ENCODE measurements around the gene SLC30A9.

SLC30A9 gene

GRCh38 chr4:42008011-42008786, 17.9 kb downstream of the SLC30A9 start:
- ATAC-seq, result no peak

- ATAC-seq, result no peak
Observed at GRCh38 chr4:42015438-42015837, 25.1 kb downstream of the SLC30A9 start.

GRCh38 chr4:42018451-42018850, 28.1 kb downstream of the SLC30A9 start:
- no peak for ATAC-seq

- ATAC-seq, result no peak
Observed at GRCh38 chr4:42048394-42048793, 58.1 kb downstream of the SLC30A9 start.

GRCh38 chr4:42050516-42051249, 60.4 kb downstream of the SLC30A9 start:
- ATAC-seq, result no peak

- no peak for ATAC-seq
Observed at GRCh38 chr4:42066402-42066801, 76.1 kb downstream of the SLC30A9 start.

- no peak for ATAC-seq
Observed at GRCh38 chr4:42067264-42067663, 76.9 kb downstream of the SLC30A9 start.

- ATAC-seq, result no peak
Observed at GRCh38 chr4:42070463-42070862, 80.1 kb downstream of the SLC30A9 start.

- no peak for ATAC-seq
Observed at GRCh38 chr4:42074294-42074693, 84.0 kb downstream of the SLC30A9 start.

- ATAC-seq, result no peak
Observed at GRCh38 chr4:42078184-42078801, 88.0 kb downstream of the SLC30A9 start.

- no peak for ATAC-seq
Observed at GRCh38 chr4:42080306-42080705, 90.0 kb downstream of the SLC30A9 start.

GRCh38 chr4:42083816-42084215, 93.5 kb downstream of the SLC30A9 start:
- no peak for ATAC-seq

- ATAC-seq, result no peak
Observed at GRCh38 chr4:42088386-42088785, 98.1 kb downstream of the SLC30A9 start.

GRCh38 chr4:42101446-42101975, 111.2 kb downstream of the SLC30A9 start:
- ATAC-seq, result no peak

- ATAC-seq, result no peak
Observed at GRCh38 chr4:42104521-42104920, 114.2 kb downstream of the SLC30A9 start.

- no peak for ATAC-seq
Observed at GRCh38 chr4:42112846-42113245, 122.5 kb downstream of the SLC30A9 start.

- ATAC-seq, result no peak
Observed at GRCh38 chr4:42119886-42120285, 129.6 kb downstream of the SLC30A9 start.

GRCh38 chr4:42122237-42122636, 131.9 kb downstream of the SLC30A9 start:
- ATAC-seq, result no peak

- no peak for ATAC-seq
Observed at GRCh38 chr4:42123071-42123644, 132.8 kb downstream of the SLC30A9 start.

- ATAC-seq, result no peak
Observed at GRCh38 chr4:42132099-42132498, 141.8 kb downstream of the SLC30A9 start.

GRCh38 chr4:42133006-42133405, 142.7 kb downstream of the SLC30A9 start:
- no peak for ATAC-seq

- no peak for ATAC-seq
Observed at GRCh38 chr4:42136371-42136770, 146.0 kb downstream of the SLC30A9 start.

Measured in activated CD4-positive, CD25-positive, alpha-beta regulatory T cell treated with anti-CD3 and anti-CD28 coated beads, Interleukin-2, amount 50 U/mL, for 24 hours (primary cell).